ENCODE results near the gene FRYL. TPM values are rescaled to one million over a fixed set of nuclear protein-coding genes. Genes with fewer than 3 reads are reported as not detected.

The FRYL gene
- total RNA-seq, 1 donor from 2014 or later = 50.0 TPM

DNA sequence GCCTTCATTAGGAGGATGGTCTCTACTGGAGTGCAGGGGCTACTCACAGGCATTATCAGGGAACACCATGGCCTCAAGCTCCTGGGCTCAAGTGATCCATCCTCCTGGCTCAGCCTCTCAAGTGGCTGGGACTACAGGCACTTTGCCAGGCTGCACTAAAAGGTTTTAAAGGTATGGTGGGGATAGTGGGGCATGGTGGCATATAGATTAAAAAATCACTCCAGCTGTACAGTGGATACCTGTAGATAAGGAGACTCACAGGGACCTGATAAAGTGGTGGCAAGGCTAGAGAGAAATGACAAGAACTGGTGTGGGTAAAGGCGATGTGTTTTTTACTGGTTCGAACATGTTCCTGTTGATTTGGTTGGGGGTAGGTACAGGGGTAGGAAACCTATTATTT, 284.1 kb downstream of the FRYL start:
- DNase-seq (ENCODE audit: extremely low spot score, unreplicated experiment) = no peak
- Mint-ChIP-seq H3K4me1 (ENCODE audit: unreplicated experiment) (no peaks in the 10 kb centered on the region), H3K4me3 (no peak overlapping the region), H3K27me3 (peaks cover 28% of the 10 kb centered on the region), H3K27ac (no peak overlapping the region), H3K9me3 (no peaks in the 10 kb centered on the region), H3K36me3 (peaks cover 18% of the 10 kb centered on the region)
- no peak for TF ChIP-seq CTCF (conservative IDR thresholded peaks at IDR 0.05)

DNA sequence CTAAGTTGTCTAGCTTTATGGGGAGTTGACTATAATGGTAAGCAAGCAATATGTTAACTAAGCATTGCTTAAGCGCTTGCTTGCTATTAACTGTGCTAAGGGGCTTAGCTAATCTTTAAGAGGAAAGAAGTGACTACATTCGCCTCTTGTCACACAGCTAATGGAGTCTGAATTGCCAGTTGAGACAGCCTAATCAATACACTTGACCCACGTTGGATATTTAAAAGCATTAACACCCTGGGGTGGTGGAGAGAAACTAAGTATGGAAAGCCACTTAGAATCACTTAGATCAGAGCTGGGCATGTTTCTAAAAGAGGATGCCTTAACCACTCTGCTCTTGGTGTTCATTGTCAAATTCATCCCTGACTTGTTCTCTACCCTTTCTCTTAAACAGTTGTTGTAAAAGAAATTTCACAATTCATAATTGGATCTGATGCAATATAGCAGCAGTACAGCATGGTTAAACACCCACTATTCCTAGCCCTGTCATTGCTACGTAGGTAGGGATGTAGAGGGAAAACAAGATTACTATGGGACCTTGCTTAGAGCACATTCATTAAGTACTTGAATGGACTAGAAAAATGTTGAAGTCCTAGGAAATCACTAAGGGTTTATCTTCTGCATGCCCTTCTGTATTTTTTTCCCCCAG, 286.5 kb downstream of the FRYL start:
- DNase-seq (ENCODE audit: extremely low spot score, unreplicated experiment) = no peak
- H3K9me3 Mint-ChIP-seq = no peaks in the 10 kb centered on the region
- no peak overlapping the region for H3K4me3 Mint-ChIP-seq
- H3K27ac Mint-ChIP-seq = no peak overlapping the region
- H3K27me3 Mint-ChIP-seq = peaks cover 43% of the 10 kb centered on the region
- peaks cover 10% of the 10 kb centered on the region for H3K36me3 Mint-ChIP-seq
- TF ChIP-seq CTCF (conservative IDR thresholded peaks at IDR 0.05) = no peak
- no peaks in the 10 kb centered on the region for H3K4me1 Mint-ChIP-seq (ENCODE audit: unreplicated experiment)

GRCh38 chr4:48491514-48492176, 288.4 kb downstream of the FRYL start:
- Mint-ChIP-seq H3K4me3 (peak overlapping the region; percentile 63), H3K27ac (no peak overlapping the region), H3K4me1 (ENCODE audit: unreplicated experiment) (no peaks in the 10 kb centered on the region), H3K9me3 (no peaks in the 10 kb centered on the region), H3K36me3 (peaks cover 16% of the 10 kb centered on the region), H3K27me3 (peaks cover 59% of the 10 kb centered on the region)
- no peak for DNase-seq (ENCODE audit: extremely low spot score, unreplicated experiment)
- TF ChIP-seq CTCF (conservative IDR thresholded peaks at IDR 0.05) = no peak

DNA sequence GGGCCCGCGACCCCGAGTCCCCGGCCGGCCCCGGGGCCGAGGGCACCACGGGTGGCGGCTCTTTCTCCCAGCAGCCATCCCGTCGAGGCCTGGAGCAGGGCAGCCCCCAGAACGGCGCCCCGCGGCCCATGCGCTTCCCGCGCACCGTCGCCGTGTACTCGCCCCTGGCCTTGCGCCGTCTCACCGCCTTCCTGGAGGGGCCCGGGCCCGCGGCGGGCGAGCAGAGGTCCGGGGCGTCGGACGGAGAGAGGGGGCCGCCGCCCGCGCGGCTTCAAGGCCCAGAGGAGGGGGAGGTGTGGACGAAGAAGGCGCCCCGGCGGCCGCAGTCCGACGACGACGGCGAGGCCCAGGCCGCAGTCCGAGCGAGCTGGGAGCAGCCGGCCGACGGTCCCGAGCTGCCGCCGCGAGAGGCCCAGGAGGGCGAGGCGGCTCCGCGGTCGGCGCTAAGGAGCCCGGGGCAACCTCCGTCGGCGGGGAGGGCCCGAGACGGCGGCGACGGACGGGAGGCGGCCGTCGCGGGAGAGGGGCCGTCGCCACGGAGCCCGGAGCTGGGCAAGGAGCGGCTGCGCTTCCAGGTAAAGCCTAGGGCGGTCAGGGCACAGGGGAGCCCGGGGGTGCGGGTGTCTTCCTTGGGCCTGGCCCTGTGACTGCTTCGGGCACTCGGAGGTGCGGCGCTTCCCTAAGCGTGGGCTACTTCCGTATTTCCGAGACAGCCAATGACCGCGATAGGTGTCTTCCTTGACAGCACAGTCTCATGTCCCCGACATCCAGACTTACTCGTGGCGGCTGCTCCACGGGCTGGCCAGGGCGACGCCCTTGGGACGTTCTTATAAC, 289.2 kb downstream of the FRYL start:
- Mint-ChIP-seq H3K27me3 (peaks cover 62% of the 10 kb centered on the region), H3K27ac (no peak overlapping the region), H3K4me1 (ENCODE audit: unreplicated experiment) (no peaks in the 10 kb centered on the region), H3K9me3 (no peaks in the 10 kb centered on the region), H3K4me3 (no peak overlapping the region), H3K36me3 (peaks cover 11% of the 10 kb centered on the region)
- no peak for TF ChIP-seq CTCF (conservative IDR thresholded peaks at IDR 0.05)
- no peak for DNase-seq (ENCODE audit: extremely low spot score, unreplicated experiment)

DNA sequence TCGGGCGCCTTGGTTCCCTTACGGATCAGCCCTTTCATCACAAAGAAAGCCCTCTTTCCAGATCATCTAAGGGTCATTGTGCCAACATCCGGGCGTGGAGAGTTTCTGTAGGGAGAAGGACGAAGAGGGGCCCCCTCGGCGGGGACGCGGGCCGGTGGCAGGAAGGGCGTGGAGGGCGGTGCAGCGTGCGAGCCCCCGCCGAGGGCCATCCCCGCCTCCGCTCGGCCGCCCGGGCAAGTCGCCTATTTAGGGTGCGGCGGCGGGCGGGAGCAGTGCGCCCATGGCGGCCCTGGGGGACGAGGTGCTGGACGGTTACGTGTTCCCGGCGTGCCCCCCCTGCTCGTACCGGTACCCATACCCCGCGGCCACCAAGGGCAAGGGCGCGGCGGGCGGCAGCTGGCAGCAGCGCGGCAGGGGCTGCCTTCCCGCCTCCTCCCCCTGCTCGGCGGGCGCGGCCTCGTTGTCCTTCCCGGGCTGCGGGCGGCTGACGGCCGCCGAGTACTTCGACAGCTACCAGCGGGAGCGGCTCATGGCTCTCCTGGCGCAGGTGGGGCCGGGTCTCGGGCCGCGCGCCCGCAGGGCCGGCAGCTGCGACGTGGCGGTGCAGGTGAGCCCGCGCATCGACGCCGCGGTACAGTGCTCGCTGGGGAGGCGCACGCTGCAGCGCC, 289.9 kb downstream of the FRYL start, which contains the start of gene ZAR1:
ZAR1 (plus strand) TSS at position 241 of the 668 bp plus-strand sequence; CDS start at position 281, 40 bp downstream.
- peaks cover 70% of the 10 kb centered on the region for H3K27me3 Mint-ChIP-seq
- no peaks in the 10 kb centered on the region for H3K4me1 Mint-ChIP-seq (ENCODE audit: unreplicated experiment)
- H3K4me3 Mint-ChIP-seq = peak within 1 kb of the TSS; percentile 78

More for the DNA sequence above, 289.9 kb downstream of the FRYL start, which contains the start of gene ZAR1:
- DNase-seq (ENCODE audit: extremely low spot score, unreplicated experiment) = no peak
- no peak for TF ChIP-seq CTCF (conservative IDR thresholded peaks at IDR 0.05)
- Mint-ChIP-seq H3K27ac (no peak within 1 kb of the TSS), H3K9me3 (no peaks in the 10 kb centered on the region), H3K36me3 (peaks cover 6% of the 10 kb centered on the region)
